ENCODE data around the gene ABHD13.
"Not testable (repeated sequence)": the region's sequence is repeated elsewhere in the genome, so short reads cannot be mapped to it uniquely, and the experiment has no call there.

The ABHD13 gene

DNA sequence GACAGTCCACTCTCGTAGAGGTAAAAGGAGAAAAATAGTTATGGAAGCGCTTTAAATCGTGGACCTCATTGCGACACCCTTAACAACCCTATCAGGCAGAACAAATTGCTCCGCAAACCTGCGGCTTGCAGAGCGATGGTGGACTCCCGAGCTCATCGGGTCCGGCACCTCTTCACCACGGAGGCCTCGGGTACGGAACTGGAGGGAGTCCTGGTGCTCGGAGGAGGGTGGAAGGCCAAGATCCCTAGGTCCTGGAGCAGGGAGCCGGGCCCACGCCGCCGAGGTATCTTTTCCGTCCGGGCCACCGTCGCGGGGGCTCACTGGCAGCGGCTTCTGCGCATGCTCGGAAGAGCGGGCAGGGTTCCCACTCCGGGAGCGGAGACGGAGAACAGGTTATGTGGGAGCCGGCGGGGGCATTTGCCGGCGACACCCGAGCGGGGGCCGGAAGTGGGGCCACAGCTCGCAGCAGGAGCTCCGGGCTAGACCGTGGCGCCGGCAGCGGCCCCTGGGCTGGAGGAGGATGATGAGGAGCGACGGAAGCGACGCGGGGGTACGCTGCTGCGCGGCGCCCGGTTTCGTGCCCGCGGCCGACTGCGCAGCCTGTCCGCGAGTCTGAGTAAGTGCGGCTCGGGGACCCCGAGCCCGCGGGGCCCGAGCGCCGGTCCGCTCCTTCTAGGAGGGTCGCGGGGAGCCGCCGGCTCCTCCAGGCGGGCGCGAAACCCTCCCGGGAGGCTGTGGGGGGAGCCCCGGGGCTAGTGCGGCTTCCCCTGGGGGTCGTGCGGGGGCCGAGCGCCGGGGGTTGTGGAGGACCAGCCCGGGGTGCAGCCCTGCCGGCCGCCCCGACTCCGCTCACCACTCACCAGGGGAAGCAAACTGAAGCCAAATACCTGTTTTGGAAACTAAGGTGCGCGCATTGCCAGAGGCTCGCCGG, at the start of gene ABHD13:
Gene ABHD13 (plus strand): TSS at position 349 of the 931 bp plus-strand sequence. CDS start 10,827 bp downstream, outside the sequence.
- peak; percentile 91 for DNase-seq

DNA sequence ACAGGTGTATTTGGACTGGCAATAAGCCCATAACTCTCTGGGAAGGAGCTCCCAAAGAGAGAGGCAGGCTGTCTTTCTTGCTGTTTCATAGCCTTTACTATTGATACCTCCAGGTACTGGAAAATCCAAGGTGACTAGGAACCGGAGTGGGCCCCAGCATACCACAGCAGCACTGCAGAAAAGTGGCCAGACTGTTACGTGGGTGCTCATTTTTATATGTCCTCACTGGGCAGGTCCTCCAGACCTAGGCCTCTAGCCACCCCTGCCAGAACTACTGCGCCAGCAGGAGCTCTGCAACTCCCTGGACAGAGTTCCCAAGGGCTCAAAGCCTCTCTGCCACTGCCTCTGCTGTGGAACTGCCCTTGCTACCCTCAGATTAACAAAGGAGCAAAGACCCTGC, 49.3 kb upstream of the ABHD13 start:
- no peak for DNase-seq

DNA sequence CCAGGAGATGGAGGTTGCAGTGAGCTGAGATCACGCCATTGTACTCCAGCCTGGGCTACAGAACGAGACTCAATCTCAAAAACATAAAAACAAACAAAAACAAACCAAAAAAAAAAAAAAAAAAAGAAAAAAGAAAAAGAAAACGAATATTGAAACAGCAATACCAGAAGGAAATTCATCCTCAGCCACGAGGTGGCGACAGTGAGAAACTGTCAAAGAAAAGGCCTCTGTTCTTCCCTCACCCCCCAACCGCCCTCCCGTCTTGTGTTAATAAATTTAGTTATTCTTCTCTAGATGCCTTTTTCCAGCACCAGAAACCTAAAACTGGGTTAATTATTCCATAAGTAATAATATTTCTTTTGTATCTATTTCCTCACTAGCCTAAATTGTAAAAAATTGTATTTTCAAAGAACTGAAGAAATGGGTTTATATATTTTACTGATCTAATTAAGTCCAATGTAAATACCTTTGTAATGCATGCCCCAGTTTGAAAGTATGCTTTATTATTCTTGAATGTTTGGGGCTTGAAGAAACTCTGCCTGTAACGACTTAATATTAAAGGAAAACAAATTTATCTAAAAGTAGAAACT, 41.4 kb upstream of the ABHD13 start:
- peak; percentile 28 for DNase-seq

- DNase-seq: no peak
These were observed 40.1 kb upstream of the ABHD13 start for GRCh38 chr13:108178078-108178477.

- DNase-seq: no peak
These were observed 35.5 kb upstream of the ABHD13 start for GRCh38 chr13:108182652-108183051.

DNA sequence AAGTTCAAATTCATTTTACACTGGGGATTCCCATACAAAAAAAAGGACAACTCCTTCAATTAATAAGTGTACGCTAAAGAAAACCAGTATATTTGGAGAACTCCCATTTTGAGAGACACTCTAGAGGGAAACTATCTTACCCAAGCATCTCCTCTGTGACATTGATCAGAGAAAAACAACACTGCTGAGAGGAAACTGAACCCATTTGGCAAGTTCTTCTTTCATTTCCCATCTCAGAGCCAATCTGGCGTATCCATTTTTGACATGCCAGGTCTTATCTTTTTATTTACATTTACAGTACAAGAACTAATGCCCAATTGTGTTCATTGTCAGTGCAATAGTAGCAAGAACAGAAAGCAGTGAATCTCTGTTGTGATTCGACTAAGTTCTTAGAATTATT, 33.0 kb upstream of the ABHD13 start:
- DNase-seq: no peak

GRCh38 chr13:108188260-108188659, 29.9 kb upstream of the ABHD13 start:
- DNase-seq: no peak

GRCh38 chr13:108190897-108191296, 27.3 kb upstream of the ABHD13 start:
- no peak for DNase-seq

- DNase-seq: no peak
These were observed 24.4 kb upstream of the ABHD13 start for GRCh38 chr13:108193806-108194205.

GRCh38 chr13:108194435-108194936, 23.7 kb upstream of the ABHD13 start:
- no peak for DNase-seq

DNA sequence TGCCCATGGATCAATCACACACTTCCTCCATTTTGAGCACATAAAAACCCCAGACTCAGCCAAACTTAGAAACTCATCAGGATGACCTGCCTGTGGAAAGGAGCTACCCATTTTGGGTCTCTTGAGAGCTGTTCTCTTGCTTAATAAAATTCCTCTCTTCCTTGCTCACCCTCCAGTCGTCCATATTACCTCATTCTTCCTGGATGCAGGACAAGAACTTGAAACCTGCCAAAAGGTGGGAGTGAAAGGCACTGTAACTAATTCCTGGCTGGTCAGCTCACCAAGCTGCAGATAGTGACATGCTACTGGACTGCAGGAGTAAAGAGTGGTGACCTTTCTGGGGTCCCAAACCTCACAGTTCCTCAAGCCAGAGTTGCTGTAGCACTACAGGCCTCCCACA, 23.0 kb upstream of the ABHD13 start:
- no peak for DNase-seq

DNA sequence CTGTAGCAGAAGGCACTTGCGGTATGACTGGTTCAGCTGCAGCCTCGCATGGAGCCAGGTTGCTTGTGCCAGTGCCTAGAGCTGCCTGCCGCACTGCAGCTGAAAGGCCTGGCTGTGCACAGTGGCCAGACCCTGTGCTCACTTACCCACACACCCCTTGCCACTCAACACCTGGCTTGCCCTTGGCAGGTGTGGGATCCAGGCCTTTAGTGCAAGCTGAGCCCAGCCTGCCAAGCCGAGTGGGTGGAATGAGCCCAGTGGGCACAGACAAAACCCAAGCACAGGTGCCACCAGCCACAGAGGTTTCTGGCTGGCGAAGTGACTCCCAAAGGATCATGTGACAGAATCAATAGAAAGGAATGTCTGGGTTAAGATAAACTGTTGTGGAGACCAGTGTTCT, 22.3 kb upstream of the ABHD13 start:
- DNase-seq: no peak

DNA sequence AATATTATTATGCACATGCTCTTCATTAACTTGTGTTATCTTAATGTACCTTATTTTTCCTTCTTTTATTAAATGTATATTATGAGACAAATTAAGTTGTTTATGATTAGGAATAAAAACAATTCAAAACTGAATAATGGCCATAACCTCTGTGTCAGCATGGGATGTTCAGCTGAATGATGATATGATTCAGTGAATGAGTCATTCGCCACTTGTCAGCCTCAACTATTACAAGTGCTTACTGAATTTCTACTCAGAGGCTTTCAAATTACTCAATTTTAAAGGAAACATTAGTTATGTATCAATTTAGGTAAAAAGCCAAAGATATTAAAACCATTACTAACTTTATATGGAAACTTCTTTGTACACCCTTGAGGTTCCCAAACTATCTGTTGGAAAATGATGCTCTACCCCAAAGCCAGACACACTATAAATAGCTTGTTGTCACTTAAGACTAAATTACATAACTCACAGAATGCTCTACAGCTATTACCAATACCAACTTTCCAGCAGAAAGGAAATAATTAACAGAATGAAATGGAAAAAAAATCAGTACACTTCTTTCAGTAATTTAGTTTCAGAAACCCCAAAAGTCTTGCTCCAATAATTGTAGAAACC, 17.3 kb upstream of the ABHD13 start:
- DNase-seq: peak; percentile 21

DNA sequence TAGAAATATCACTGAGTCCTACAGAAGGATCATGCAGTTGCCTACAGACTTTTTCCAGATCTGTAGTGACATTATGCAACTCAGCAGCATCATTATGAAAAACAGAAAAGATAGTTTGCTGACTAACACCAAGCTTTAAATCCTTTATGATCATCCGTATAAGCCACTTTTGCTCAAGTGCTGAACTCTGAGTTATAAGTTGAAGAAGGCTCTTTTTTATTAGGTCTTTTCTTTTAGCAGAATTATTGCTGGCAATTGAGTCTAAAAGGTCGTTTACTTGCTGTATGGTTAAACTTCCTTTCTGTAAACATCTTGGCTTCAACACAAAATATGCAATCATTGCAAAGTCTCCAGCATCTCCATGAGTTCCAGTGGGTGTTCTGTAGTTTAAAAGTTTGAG, 7.6 kb upstream of the ABHD13 start:
- DNase-seq: no peak

GRCh38 chr13:108212886-108213285, 5.3 kb upstream of the ABHD13 start:
- no peak for DNase-seq

GRCh38 chr13:108213946-108214345, 4.2 kb upstream of the ABHD13 start:
- peak; percentile 8 for DNase-seq

DNA sequence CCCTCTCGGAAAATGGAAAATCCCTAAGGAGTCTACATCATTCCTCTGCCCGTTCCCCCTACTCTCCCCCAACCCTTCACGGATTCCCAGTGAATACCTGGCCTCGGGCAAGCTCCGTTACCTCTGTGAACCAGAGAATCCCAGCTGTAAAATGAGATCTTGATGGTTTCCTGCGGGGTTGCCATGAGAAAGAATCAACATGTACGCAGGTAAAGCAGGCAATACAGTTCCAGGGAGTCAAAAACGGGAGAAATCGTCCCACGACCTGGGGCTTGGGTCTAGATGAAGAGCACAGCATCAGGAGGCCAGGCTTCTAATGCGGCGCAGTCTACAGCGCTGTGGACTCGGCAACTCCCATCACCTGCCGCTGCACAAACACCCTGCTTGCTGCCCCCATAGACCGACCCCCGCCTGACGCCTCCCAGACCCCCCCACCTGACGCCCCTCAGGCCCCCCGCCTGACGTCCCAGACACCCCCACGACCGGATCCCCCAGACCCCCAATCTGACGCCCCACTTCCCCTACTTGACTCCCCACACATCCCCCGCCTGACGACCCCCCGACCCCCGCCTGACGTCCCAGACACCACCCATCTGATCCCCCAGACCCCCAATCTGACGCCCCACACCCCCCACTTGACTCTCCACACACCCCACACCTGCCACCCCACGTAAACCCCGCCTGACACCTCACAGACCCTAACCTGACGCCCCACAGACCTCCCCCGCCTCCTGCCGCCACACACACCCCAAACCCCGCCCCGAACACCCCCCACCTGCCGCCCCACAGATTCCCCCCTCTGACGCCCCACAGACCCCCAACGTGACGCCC, 3.5 kb upstream of the ABHD13 start:
- DNase-seq: no peak

DNA sequence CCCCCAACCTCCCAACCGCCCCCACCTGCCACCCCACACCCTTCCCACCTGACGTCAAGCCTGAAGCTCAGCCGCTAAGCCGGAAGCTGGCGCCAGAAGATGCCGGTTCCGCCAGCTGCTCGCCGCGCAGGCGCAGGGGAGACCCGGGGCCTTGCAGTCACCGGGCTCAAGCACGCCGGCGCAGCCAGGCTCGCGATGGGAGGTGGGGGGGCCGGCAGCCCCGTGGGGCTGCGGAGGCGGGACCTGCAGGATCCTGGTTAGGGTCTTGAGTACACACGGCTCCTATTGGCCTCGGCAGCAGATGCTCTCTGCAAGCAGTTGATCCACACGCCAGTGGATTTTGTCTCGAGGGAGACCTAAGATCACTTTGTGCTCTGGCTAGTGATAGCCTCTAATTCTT, 2.8 kb upstream of the ABHD13 start, which contains the start of gene LIG4:
Gene LIG4 (minus strand): TSS at position 101 of the 400 bp plus-strand sequence. CDS start 4,268 bp downstream, outside the sequence.
- DNase-seq: peak; percentile 87

DNA sequence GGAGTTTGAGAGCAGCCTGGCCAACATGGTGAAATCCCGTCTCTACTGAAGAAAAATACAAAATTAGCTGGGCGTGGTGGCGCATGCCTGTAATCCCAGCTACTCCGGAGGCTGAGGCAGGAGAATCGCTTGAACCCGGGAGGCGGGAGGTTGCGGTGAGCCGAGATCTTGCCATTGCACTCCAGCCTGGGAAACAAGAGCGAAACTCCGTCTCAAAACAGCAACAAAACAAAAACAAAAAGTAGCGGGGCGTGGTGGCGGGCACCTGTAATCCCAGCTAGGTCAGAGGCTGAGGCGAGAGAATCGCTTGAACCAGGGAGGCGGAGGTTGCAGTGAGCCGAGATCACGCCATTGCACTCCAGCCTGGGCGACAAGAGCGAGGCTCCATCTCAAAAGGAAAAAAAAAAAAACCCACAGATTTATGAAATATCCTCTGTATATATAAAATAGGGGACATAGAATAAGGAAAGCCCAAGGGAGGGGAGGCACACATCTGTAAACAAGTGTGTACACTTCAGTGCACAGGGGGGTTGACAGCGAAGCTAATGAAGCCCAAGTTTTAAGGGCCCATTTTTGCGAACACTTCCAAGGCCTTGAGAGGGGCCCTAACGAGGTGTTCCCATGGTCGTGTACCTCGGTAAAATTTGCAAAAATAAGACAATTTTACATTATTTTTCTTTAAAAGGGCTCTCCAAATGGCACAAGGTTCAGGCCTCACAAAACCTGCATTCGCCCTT, 717 bp upstream of the ABHD13 start:
- not testable (repeated sequence) for DNase-seq

GRCh38 chr13:108220041-108220440, 1.8 kb downstream of the ABHD13 start:
- no peak for DNase-seq

GRCh38 chr13:108223687-108224503, 5.7 kb downstream of the ABHD13 start:
- no peak for DNase-seq

All from EL (cell line).